NCI-H128 (cell line): ENCODE results near the gene KIF5B.
"Not testable (repeated sequence)": the region's sequence is repeated elsewhere in the genome, so short reads cannot be mapped to it uniquely, and the experiment has no call there.

Source experiments
- DNase-seq: peaks from one replicate; lab custom pipeline; 2025; ENCODE audit not compliant: unreplicated experiment; lab: John Stamatoyannopoulos, UW

Gene KIF5B

GRCh38 chr10:32056136-32057035, at the start of gene KIF5B:
TSS of gene KIF5B (minus strand) at chr10:32056425. CDS start at chr10:32055973, 452 bp downstream.
- peak; percentile 27 for DNase-seq

GRCh38 chr10:32105782-32106382, 49.7 kb upstream of the KIF5B start:
- no peak for DNase-seq

GRCh38 chr10:32104622-32105509, 48.6 kb upstream of the KIF5B start:
- no peak for DNase-seq

DNA sequence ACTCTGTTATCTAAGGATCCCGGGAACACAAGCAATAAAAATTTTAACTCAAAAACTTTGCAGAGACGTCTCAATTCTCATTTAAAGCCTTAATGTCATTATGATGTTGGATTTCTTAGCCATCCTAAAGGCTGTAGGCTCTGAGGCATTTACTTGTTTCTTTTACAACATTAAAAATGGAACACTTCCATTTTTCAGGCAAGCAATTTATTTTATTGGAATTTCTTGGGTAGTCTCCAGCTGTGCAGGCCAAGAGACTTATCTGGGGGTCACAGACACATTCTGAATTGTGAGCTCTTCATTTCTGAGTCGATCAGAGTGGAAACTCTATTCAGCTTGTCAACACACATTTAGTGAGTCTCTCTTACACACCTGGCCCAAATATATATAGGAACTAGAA, 48.0 kb upstream of the KIF5B start:
- DNase-seq: no peak

DNA sequence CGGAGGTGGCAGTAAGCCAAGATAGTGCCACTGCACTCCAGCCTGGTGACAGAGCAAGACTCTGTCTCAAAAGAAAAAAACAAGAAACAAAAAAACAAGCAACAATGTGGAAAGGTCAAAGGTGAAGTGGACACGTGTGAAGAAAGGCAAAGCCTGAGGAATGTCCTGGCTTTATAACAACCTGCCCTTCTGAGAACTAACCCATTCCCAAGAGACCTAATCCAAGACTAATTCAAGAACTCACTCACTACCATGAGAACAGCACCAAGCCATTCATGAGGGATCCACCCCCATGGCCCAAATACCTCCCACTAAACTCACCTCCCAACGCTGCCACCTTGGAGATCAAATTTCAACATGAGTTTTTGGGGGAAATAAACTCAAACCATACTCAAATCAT, 47.5 kb upstream of the KIF5B start:
- no peak for DNase-seq

DNA sequence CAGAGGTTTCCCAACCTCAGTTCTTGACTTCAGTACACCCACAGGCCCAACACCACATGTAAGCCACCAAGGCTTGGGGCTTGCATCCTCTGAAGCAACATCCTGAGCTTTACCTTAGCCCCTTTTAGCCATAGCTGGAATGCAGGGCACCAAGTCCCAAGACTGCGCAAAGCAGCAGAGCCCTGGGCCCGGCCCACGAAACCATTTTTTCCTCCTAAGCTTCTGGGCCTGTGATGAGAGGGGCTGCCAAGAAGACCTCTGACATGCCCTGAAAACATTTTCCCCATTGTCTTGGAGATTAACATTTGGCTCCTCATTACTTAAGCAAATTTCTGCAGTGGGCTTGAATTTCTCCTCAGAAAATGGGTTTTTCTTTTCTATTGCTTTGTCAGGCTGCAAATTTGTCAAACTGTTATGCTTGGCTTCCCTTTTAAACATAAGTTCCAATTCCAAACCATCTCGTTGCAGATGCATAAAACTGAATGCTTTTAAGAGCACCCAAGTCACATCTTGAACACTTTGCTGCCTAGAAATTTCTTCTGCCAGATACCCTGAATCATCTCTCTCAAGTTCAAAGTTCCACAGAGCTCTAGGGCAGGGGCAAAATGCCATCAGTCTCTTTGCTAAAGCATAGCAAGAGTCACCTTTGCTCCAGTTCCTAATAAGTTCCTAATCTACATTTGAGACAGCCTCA, 42.5 kb upstream of the KIF5B start:
- DNase-seq: not testable (repeated sequence)

DNA sequence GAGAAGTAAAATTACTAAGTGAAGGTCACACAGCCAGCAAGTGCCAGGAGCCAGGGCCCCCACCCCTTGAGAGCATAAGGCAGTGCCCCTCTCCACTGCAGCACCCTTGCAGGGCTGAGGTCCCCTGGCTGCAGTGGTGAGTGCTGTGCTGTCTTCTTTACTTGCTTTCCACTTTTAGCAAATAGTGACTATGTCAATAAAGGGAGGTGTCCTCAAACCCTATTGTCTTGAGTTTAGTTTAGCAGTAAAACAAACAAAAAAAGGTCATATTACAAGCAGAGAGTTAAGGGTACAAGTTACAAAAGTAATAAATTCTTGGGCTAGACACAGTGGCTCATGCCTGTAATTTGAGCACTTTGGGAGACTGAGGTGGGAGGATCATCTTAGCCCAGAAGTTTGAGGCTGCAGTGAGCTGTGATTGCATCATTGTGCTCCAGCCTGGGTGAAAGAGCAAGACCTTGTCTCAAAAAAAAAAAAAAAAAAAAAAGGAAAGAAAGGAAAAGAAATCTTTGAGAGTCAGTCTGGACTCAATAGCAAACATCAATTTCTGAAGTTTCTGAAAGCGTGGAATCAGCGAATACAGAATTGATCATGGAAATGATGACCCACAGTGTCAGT, 39.0 kb upstream of the KIF5B start:
- DNase-seq: no peak

DNA sequence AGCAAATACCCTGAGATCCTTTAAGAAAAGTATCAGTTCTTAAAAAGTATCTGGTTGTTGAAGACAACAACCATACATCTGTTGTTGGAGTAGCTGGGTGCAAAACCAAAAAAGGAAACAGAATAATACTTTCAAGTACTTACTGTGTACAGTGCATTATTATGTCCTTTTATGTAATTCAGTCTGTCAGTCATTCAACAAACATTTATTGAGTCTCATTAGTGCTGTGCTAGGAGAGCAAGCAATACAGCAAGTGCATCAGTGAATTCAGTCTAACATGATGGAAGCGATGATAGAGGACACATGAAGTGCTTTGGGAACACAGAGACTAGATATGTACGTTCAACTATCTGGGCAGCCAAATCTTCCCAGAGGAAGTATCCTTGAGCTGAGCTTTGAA, 37.4 kb upstream of the KIF5B start:
- DNase-seq: no peak

GRCh38 chr10:32091046-32091445, 34.8 kb upstream of the KIF5B start:
- DNase-seq: no peak

DNA sequence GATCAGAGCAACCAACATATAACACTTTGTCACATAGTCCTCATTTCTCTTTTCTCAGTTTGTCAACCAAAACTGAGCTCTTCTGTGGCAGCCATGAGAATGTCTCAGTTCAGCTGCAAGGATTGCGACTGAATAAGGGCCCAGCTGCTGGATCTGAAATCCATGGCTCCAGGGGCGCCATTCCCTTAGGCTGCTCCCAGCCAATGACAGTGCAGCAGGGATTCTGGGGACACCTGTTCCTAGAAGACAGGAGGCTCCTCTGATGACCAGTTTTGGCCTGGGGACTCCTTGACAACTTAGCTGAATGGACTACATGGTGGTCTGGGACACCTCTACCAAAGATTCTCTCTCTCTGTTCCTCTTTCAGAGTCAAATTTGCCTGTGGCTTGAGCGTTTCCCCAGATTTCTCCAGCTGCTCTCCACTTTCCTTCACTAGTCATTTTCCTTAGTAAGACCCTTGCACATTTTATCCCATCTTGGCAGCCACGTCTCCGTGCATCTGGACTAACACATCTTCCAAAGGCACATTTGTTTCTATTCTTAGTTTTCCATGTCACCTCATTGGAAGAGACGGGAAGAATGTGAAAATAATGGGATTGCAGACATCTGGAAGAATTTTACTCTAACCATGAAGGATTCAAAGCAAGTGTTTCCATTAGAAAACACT, 28.1 kb upstream of the KIF5B start:
- no peak for DNase-seq

GRCh38 chr10:32077896-32078485, 21.8 kb upstream of the KIF5B start:
- no peak for DNase-seq

- no peak for DNase-seq
These were observed 17.4 kb upstream of the KIF5B start for GRCh38 chr10:32073659-32074058.

GRCh38 chr10:32073128-32073527, 16.9 kb upstream of the KIF5B start:
- DNase-seq: no peak

- DNase-seq: no peak
These were observed 16.0 kb upstream of the KIF5B start for GRCh38 chr10:32072025-32072800.

DNA sequence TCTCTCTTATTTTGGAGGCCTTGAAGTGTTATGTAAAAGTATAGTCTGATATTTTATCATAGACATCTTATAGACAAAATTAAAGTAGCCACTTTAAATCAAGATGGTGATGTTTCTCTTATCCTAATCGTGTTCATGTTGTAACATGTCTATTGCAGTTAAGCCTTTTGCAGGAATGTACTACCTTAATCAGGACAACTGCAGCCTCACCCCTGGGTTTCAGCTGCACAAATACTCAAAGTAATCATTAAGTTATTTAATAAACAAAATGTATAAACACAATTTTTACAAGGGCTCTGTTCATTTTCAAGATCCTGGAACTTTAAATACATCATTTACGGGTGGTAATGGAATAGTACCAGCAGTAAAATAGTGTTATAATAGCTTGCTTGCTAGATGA, 14.4 kb upstream of the KIF5B start:
- no peak for DNase-seq

- no peak for DNase-seq
These were observed 12.3 kb upstream of the KIF5B start for GRCh38 chr10:32068569-32068968.

- not testable (repeated sequence) for DNase-seq
These were observed 11.7 kb upstream of the KIF5B start for GRCh38 chr10:32067931-32068330.

DNA sequence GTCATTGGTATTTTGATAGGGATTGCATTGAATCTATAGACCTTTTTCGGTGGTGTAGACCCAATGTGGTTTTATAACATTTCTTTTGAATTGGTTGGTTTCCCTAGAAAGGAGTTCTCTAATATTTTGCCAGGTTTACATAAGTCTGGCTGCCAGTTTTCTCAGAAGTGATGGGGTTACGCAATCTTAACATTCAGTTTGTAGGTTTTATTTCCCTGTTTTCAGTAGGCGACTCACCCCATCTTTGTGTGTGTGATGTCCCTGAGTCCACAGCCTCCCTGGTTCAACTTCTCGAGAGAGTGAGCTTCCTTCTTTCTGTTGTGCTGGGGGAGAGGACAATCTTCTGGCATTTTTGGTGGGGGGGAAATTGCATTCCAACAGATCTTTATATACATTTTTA, 9.6 kb upstream of the KIF5B start:
- no peak for DNase-seq

DNA sequence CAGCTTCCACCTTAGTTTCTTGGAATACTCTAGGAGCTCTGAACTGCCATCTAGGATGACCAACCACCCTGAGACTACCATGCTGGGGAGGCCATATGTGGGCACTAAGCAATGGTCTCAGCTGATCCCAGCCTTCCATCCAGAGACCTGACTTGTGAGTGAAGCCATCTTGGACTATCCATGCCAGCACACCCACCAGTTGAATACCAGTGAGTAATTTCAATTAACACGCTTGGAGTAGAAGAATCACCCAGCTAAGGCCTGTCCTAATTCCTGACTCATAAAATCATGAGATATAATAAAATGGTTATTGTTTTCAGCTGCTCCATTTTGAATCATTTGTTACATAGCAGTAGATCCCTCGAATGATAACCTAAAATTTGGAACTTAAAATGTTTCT, 5.2 kb upstream of the KIF5B start:
- no peak for DNase-seq
